Astrocyte of the hippocampus (primary cell): Measurements from ENCODE around the gene TBL2.
A peak's percentile ranks its signal among the peaks of the same experiment; 100 is the strongest.
"Not testable (repeated sequence)": the region's sequence is repeated elsewhere in the genome, so short reads cannot be mapped to it uniquely, and the experiment has no call there.

ENCODE experiments used
- DNase-seq: peaks from one replicate; pipeline ENCODE4 v3.0.0; 2011; ENCODE audit warnings: low read depth, low spot score

Gene TBL2

DNA sequence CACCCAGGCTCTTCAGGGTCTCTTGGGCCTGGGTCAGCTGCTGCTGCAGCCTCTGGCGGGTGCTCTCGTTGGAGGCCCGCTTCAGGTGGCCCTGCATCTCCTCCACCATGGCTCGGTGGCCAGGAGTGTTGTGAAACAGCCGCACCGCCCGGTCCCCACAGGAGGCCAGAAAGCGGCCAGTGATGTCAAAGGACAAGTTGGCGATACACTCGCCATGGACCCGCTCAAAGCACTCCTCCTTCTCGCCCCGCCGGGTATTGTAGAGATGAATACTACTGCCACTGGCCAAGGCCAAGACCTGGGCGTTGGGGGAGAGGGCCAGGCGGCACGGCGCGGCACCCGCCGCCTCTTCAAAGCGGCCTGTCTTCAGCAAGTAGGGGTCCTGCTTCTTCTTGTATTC, 7.9 kb downstream of the TBL2 start:
- no peak for DNase-seq

- DNase-seq, result no peak
Measured at GRCh38 chr7:73569042-73569608, 9.3 kb downstream of the TBL2 start.

- DNase-seq, result no peak
Measured at GRCh38 chr7:73567846-73568685, 10.3 kb downstream of the TBL2 start.

- no peak for DNase-seq
Measured at GRCh38 chr7:73567140-73567539, 11.2 kb downstream of the TBL2 start.

DNA sequence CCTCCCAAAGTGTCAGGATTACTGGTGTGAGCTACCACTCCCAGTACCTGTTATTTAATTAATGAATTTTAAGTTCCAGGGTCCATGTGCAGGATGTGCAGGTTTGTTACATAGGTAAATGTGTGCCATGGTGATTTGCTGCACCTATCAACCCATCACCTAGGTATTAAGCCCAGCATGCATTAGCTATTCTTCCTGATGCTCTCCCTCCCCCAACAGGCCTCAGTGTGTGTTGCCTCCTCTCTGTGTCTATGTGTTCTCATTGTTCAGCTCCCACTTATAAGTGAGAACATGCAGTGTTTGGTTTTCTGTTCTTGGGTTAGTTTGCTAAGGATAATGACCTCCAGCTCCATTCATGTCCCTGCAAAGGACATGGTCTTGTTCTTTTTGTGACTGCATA, 11.9 kb downstream of the TBL2 start:
- not testable (repeated sequence) for DNase-seq

GRCh38 chr7:73565675-73566340, 12.6 kb downstream of the TBL2 start:
- no peak for DNase-seq

- peak; percentile 76 for DNase-seq
Measured at GRCh38 chr7:73560109-73560835, 18.1 kb downstream of the TBL2 start.

GRCh38 chr7:73557397-73558257, 20.8 kb downstream of the TBL2 start, which contains the start of gene BCL7B:
TSS of gene BCL7B (minus strand) at chr7:73557690. CDS start at chr7:73557578, 112 bp downstream.
- DNase-seq, result peak; percentile 86

DNA sequence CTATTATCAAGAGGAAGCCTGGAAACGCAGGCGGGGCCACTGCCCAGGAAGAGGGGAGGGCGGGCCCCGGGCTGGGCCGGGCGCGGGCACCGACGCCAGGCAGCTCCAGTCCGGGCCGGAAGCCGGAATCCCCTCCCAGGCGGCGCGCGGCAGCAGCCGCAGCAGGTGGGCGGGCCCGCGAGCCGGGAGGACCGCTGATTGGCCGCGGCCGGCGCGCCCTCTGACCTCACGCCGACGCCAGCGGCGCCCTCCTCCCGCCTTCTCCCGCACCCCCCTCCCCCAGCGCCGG, 21.3 kb downstream of the TBL2 start:
- peak; percentile 98 for DNase-seq

- no peak for DNase-seq
Measured at GRCh38 chr7:73556208-73557107, 21.9 kb downstream of the TBL2 start.

DNA sequence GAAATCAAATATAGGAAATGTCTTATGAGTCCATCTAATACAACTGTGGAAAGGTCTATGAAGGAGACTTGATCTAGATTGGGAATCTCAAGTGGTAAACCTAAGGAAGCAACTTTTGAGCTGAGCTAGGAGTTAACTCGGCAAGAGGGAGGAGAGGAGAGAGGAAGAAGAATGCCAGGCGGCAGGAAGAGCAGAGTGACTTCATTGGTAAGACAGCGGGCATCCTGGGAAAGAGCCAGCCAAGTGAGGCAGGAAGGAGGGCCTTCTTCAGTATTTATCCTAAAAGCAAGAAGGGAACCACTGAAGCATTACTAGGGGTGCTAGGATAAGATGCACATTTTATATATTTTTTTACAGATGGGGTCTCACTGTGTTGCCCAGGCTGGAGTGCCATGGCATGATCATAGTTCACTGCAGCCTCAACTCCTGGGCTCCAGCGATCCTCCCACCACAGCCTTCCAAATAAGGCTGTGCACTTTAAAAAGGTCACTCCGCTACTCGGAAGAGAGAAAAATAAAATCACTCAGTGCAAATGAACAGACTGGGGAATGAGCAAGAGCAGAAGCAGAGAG, 22.9 kb downstream of the TBL2 start:
- no peak for DNase-seq

DNA sequence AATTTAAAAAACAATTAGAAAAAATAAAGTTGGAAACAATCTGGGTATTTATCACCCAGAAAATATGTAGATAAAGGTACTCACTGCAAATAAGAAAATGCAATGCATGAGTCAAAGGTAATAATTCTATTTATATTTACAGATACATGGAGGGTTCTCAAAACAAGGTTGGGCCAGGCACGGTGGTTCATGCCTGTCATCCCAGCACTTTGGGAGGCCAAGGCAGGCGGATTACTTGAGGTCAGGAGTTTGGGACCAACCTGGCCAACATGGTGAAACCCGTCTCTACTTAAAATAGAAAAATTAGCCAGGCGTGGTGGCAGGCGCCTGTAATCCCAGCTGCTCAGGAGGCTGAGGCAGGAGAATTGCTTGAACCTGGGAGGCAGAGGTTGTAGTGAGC, 28.3 kb downstream of the TBL2 start:
- not testable (repeated sequence) for DNase-seq

- no peak for DNase-seq
Measured at GRCh38 chr7:73549176-73549575, 29.2 kb downstream of the TBL2 start.

GRCh38 chr7:73547841-73548240, 30.5 kb downstream of the TBL2 start:
- DNase-seq, result no peak

DNA sequence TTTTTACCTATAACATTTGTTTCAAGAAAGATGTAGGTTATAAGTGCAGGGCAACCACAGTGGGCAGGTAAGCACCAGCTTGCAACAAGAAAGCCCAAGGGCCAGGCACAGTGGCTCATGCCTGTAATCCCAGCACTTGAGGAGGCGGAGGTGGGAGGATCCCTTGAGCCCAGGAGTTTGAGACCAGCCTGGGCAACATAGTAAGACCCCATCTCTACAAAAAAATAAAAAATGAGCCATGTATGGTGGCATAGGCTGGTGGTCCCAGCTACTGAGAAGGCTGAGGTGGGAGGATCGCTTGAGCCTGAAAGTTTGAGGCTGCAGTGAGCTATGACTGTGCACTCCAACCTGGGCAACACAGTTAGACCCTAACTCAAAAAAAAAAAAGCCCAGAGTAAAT, 33.7 kb downstream of the TBL2 start:
- no peak for DNase-seq

DNA sequence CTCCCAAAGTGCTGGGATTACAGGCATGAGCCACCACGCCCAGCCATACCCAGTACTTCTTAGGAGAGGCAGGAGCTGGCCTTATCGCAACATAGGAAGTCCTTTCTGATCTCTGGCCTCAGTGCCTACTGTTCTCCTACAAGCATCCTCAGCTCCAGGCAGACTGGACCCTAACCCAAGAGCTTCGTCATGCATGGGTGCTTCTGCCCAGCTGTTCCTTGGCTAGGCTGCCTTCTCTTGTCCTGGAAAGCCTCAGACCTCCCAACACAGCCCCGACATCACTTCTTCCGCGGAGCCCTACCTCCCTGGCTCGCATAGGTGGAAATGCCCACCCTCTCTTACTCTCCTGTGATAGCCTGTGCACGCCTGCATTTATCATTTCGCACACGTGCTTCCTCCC, 36.7 kb downstream of the TBL2 start:
- no peak for DNase-seq

- no peak for DNase-seq
Measured at GRCh38 chr7:73539709-73540108, 38.7 kb downstream of the TBL2 start.

DNA sequence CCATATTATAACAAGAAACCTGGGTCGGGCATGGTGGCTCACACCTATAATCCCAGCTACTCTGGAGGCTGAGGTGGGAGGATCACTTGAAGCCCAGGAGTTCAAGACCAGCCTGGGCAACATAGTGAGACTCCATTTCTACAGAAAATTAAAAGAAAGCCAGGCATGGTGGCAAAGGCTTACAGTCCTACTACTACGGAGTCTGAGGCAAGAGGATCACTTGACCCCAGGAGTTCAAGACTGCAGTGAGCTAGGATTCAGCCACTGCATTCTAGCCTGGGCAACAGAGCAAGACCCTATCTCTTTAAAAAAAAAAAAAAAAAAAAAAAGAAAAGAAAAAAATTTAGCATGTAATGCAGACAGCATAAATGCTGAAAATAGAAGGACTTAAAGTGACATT, 39.9 kb downstream of the TBL2 start:
- not testable (repeated sequence) for DNase-seq

DNA sequence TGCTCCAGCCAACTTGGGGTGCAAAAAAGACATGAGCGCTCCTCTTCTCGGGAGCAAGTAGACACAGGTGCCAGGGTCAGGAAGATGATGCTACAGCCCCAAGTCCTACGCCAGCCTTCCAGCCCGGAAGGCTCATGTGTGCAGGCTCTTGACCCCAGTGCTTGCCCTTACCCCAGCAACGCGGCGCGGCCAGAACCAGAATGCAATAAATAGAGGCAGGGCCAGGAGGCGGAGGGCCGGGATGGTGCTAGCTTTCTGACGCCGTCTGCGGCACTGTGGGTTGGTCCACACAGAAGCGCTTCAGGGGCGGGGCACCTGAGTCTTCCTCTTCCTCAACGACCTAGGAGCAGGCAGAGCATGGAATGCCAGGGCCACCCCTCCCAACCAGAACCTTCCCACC, 41.3 kb downstream of the TBL2 start:
- DNase-seq, result no peak

- DNase-seq, result no peak
Measured at GRCh38 chr7:73536479-73536878, 41.9 kb downstream of the TBL2 start.
